WTC11 (cell line): ENCODE data around the gene KANK3. TPM values are rescaled to one million over a fixed set of nuclear protein-coding genes. Genes with fewer than 3 reads are reported as not detected.

Experiments
- ATAC-seq: fragments of 200-7000 bp; cut with Tn5 transposase; 2 replicates; pipeline ENCODE4 v1.10.0; 2021; ENCODE audit warnings: mild to moderate bottlenecking, moderate library complexity
- CTCF ChIA-PET: fragments of 300-600 bp; sonication (Branson Sonifier 250); formaldehyde crosslinking; loops from one replicate; lab custom pipeline; 2021; ENCODE audit warnings: antibody characterized with exemption; lab: Charles Lee
- POLR2A ChIA-PET: fragments of 350-600 bp; sonication (Branson Sonifier 250); formaldehyde crosslinking; loops from one replicate; lab custom pipeline; 2021; ENCODE audit warnings: antibody characterized with exemption; lab: Charles Lee
- DNase-seq: peaks from one replicate; pipeline ENCODE4 v3.0.0; 2021; ENCODE audit warnings: low spot score
- H3K27ac Mint-ChIP-seq: 2 replicates; pipeline ENCODE4 v1.8.0; 2021; ENCODE audit warnings: mixed read lengths
- H3K27me3 Mint-ChIP-seq: 2 replicates; pipeline ENCODE4 v1.8.0; 2021; ENCODE audit warnings: low read depth, mild to moderate bottlenecking, moderate library complexity, mixed read lengths
- H3K36me3 Mint-ChIP-seq: 2 replicates; pipeline ENCODE4 v1.8.0; 2021; ENCODE audit warnings: mixed read lengths
- H3K4me1 Mint-ChIP-seq: 2 replicates; pipeline ENCODE4 v1.8.0; 2022; ENCODE audit warnings: mixed read lengths
- H3K4me3 Mint-ChIP-seq: 2 replicates; pipeline ENCODE4 v1.8.0; 2021; ENCODE audit warnings: mild to moderate bottlenecking, moderate library complexity, mixed read lengths
- H3K9me3 Mint-ChIP-seq: 2 replicates; pipeline ENCODE4 v1.8.0; 2021; ENCODE audit warnings: mixed read lengths
- E2F4 ChIP-seq: sonication (generic); formaldehyde crosslinking; IDR thresholded peaks from 2 replicates; pipeline ENCODE4 v1.8.1; 2022; ENCODE audit warnings: low read depth, mild to moderate bottlenecking, moderate library complexity, missing genetic modification reagents, borderline replicate concordance
- ELF4 ChIP-seq: sonication (generic); formaldehyde crosslinking; IDR thresholded peaks from 2 replicates; pipeline ENCODE4 v1.8.1; 2022; ENCODE audit warnings: low read depth, mild to moderate bottlenecking, moderate library complexity, missing genetic modification reagents
- ESRRA ChIP-seq: sonication (generic); formaldehyde crosslinking; IDR thresholded peaks from 2 replicates; pipeline ENCODE4 v1.8.1; 2022; ENCODE audit warnings: mild to moderate bottlenecking, missing genetic modification reagents, borderline replicate concordance
- FOXP1 ChIP-seq: sonication (generic); formaldehyde crosslinking; IDR thresholded peaks from 2 replicates; pipeline ENCODE4 v1.8.0; 2022; ENCODE audit warnings: missing genetic modification reagents, mild to moderate bottlenecking, moderate library complexity, borderline replicate concordance
- GABPB1 ChIP-seq: sonication (generic); formaldehyde crosslinking; IDR thresholded peaks from 2 replicates; pipeline ENCODE4 v1.8.1; 2023; ENCODE audit warnings: mild to moderate bottlenecking, missing genetic modification reagents
- IRF1 ChIP-seq: sonication (generic); formaldehyde crosslinking; IDR thresholded peaks from 2 replicates; pipeline ENCODE4 v1.8.0; 2023; ENCODE audit warnings: missing genetic modification reagents
- MAX ChIP-seq: sonication (generic); formaldehyde crosslinking; IDR thresholded peaks from 2 replicates; pipeline ENCODE4 v1.8.0; 2022; ENCODE audit warnings: mild to moderate bottlenecking, missing genetic modification reagents
- MXD4 ChIP-seq: fragments of 250-450 bp; sonication (Bioruptor Pico); IDR thresholded peaks from 2 replicates; pipeline ENCODE4 v1.8.0; 2021; ENCODE audit warnings: mild to moderate bottlenecking, moderate library complexity, borderline replicate concordance
- NFATC4 ChIP-seq: fragments of 250-450 bp; sonication (Bioruptor Pico); IDR thresholded peaks from 2 replicates; pipeline ENCODE4 v1.9.0; 2021; ENCODE audit warnings: mild to moderate bottlenecking
- NR2C2 ChIP-seq: sonication (generic); formaldehyde crosslinking; IDR thresholded peaks from 2 replicates; pipeline ENCODE4 v1.8.0; 2022; ENCODE audit warnings: mild to moderate bottlenecking, missing genetic modification reagents
- RELA ChIP-seq: sonication (generic); formaldehyde crosslinking; IDR thresholded peaks from 2 replicates; pipeline ENCODE4 v1.8.1; 2022; ENCODE audit warnings: missing genetic modification reagents, mild to moderate bottlenecking, borderline replicate concordance
- SMAD3 ChIP-seq: sonication (generic); formaldehyde crosslinking; IDR thresholded peaks from 2 replicates; pipeline ENCODE4 v1.8.0; 2022; ENCODE audit warnings: missing genetic modification reagents, mild to moderate bottlenecking, borderline replicate concordance
- SP1 ChIP-seq: sonication (generic); formaldehyde crosslinking; conservative IDR thresholded peaks from 2 replicates; pipeline ENCODE4 v1.8.1; 2022; ENCODE audit warnings: missing genetic modification reagents
- ZNF121 ChIP-seq: sonication (generic); formaldehyde crosslinking; IDR thresholded peaks from 2 replicates; pipeline ENCODE4 v1.8.0; 2023; ENCODE audit warnings: missing genetic modification reagents
- ZNF232 ChIP-seq: sonication (generic); formaldehyde crosslinking; IDR thresholded peaks from 2 replicates; pipeline ENCODE4 v1.8.0; 2022; ENCODE audit warnings: mild to moderate bottlenecking, missing genetic modification reagents
- ZNF263 ChIP-seq: sonication (generic); formaldehyde crosslinking; IDR thresholded peaks from 2 replicates; pipeline ENCODE4 v1.8.1; 2022; ENCODE audit warnings: low read depth, mild to moderate bottlenecking, moderate library complexity, missing genetic modification reagents
- ZNF281 ChIP-seq: sonication (generic); formaldehyde crosslinking; IDR thresholded peaks from 2 replicates; pipeline ENCODE4 v1.8.0; 2023; ENCODE audit warnings: mild to moderate bottlenecking, missing genetic modification reagents
- ZNF423 ChIP-seq: fragments of 250-450 bp; sonication (Bioruptor Pico); IDR thresholded peaks from 2 replicates; pipeline ENCODE4 v2.1.2; 2022; ENCODE audit warnings: mild to moderate bottlenecking, moderate library complexity
- ZNF671 ChIP-seq: fragments of 250-450 bp; sonication (Bioruptor Pico); IDR thresholded peaks from 2 replicates; pipeline ENCODE4 v1.8.0; 2021; ENCODE audit warnings: mild to moderate bottlenecking
- total RNA-seq: library from RNA; stranded (reverse); gene quantifications from 3 replicates; pipeline ENCODE4 v1.2.3, GENCODE V29; 2021
- TF ChIP-seq, protein P1 (sequence below): fragments of 250-450 bp; sonication (Bioruptor Pico); IDR thresholded peaks from 2 replicates; pipeline ENCODE4 v1.9.0; 2021; ENCODE audit warnings: mild to moderate bottlenecking
- TF ChIP-seq, protein P2 (sequence below): sonication (generic); formaldehyde crosslinking; IDR thresholded peaks from 2 replicates; pipeline ENCODE4 v1.8.1; 2023; ENCODE audit warnings: mild to moderate bottlenecking, missing genetic modification reagents, moderate library complexity

The KANK3 gene
- total RNA-seq, 1 experiment from 2014 or later = 8.0 TPM

- H3K27ac Mint-ChIP-seq = no peak overlapping the region
- ChIA-PET POLR2A (interaction anchor here (2.7 kb wide), 1 partner anchor 23 kb away, joined by 12 read pairs; the partner anchor contains the start of gene RAB11B), CTCF (interaction anchor here (0.9 to 3.0 kb wide), 9 partner anchors 10 to 101 kb away, joined by 3 to 20 read pairs (median 5); partner anchors contain the start of genes MARCHF2 and RAB11B)
- no peaks in the 10 kb centered on the region for H3K9me3 Mint-ChIP-seq
- H3K4me1 Mint-ChIP-seq = peaks cover 24% of the 10 kb centered on the region
- ATAC-seq (peak; percentile 66), DNase-seq (peak; percentile 74)
- TF ChIP-seq IRF1 (CRISPR knock-in tag) = no peak
- TF ChIP-seq FOXP1 (CRISPR knock-in tag) = no peak
- no peak for TF ChIP-seq ESRRA (CRISPR knock-in tag)
- TF ChIP-seq RELA (CRISPR knock-in tag) = no peak
- TF ChIP-seq, protein P1, sequence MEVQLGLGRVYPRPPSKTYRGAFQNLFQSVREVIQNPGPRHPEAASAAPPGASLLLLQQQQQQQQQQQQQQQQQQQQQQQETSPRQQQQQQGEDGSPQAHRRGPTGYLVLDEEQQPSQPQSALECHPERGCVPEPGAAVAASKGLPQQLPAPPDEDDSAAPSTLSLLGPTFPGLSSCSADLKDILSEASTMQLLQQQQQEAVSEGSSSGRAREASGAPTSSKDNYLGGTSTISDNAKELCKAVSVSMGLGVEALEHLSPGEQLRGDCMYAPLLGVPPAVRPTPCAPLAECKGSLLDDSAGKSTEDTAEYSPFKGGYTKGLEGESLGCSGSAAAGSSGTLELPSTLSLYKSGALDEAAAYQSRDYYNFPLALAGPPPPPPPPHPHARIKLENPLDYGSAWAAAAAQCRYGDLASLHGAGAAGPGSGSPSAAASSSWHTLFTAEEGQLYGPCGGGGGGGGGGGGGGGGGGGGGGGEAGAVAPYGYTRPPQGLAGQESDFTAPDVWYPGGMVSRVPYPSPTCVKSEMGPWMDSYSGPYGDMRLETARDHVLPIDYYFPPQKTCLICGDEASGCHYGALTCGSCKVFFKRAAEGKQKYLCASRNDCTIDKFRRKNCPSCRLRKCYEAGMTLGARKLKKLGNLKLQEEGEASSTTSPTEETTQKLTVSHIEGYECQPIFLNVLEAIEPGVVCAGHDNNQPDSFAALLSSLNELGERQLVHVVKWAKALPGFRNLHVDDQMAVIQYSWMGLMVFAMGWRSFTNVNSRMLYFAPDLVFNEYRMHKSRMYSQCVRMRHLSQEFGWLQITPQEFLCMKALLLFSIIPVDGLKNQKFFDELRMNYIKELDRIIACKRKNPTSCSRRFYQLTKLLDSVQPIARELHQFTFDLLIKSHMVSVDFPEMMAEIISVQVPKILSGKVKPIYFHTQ = no peak
- no peak for TF ChIP-seq SMAD3 (CRISPR knock-in tag)
- TF ChIP-seq ZNF232 (CRISPR knock-in tag) = no peak
- TF ChIP-seq ZNF281 = 0 out of 2 replicates have a peak, but pooled peaks have one; percentile 20
- no peak for TF ChIP-seq ELF4 (CRISPR knock-in tag)
- TF ChIP-seq, protein P2, sequence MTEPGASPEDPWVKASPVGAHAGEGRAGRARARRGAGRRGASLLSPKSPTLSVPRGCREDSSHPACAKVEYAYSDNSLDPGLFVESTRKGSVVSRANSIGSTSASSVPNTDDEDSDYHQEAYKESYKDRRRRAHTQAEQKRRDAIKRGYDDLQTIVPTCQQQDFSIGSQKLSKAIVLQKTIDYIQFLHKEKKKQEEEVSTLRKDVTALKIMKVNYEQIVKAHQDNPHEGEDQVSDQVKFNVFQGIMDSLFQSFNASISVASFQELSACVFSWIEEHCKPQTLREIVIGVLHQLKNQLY (CRISPR knock-in tag) = no peak
- no peak for TF ChIP-seq ZNF671 (CRISPR knock-in tag)
- peak; percentile 38; the same call in 1 of the 2 replicates for TF ChIP-seq ZNF263 (CRISPR knock-in tag)
- TF ChIP-seq SP1 = no peak
- TF ChIP-seq MXD4 = no peak
- no peak for TF ChIP-seq E2F4 (CRISPR knock-in tag)
- no peak for TF ChIP-seq NFATC4
- peak; percentile 82 for TF ChIP-seq ZNF121
- TF ChIP-seq NR2C2 (CRISPR knock-in tag) = 0 out of 2 replicates have a peak, but pooled peaks have one; percentile 12
- TF ChIP-seq GABPB1 = no peak
- no peak for TF ChIP-seq ZNF423 (CRISPR knock-in tag)
- TF ChIP-seq MAX (CRISPR knock-in tag) = peak; percentile 63
- peaks cover 56% of the 10 kb centered on the region for H3K27me3 Mint-ChIP-seq
- H3K4me3 Mint-ChIP-seq = peak overlapping the region; percentile 36
- no peaks in the 10 kb centered on the region for H3K36me3 Mint-ChIP-seq
Observed at GRCh38 chr19:8367327-8368001, 24.4 kb upstream of the KANK3 start.
